ENCODE measurements around the gene STMN1. TPM values are rescaled to one million over a fixed set of nuclear protein-coding genes. Genes with fewer than 3 reads are reported as not detected.
A peak's percentile ranks its signal among the peaks of the same experiment; 100 is the strongest.

The STMN1 gene
- total and polyA plus RNA-seq, 9 of the 15 experiments (the other 6 are each of a cell fraction or from before 2014, with no cell fraction given) = 269 to 2,153 (median 595) TPM

GRCh38 chr1:25858906-25859789 lies 47.1 kb downstream of the STMN1 start, which contains the start of gene AUNIP (continued):
- no peak for TF ChIP-seq POLR3A (IDR thresholded peaks at IDR 0.05; ENCODE audit: borderline replicate concordance, extremely low read depth, insufficient read depth, insufficient read length)
- no peak for TF ChIP-seq DIDO1 (tag; IDR thresholded peaks at IDR 0.05; ENCODE audit: low read depth)
- TF ChIP-seq TAF15 (IDR thresholded peaks at IDR 0.05; ENCODE audit: low read depth, low read length) = no peak
- no peak for TF ChIP-seq ZNF77 (CRISPR knock-in tag; IDR thresholded peaks at IDR 0.05)
- TF ChIP-seq ZBTB49 (CRISPR knock-in tag; IDR thresholded peaks at IDR 0.05; ENCODE audit: borderline replicate concordance) = 0 out of 2 replicates have a peak, but pooled peaks have one; percentile 78
- peak; percentile 91 for TF ChIP-seq THRAP3 (IDR thresholded peaks at IDR 0.05; ENCODE audit: borderline replicate concordance)
- no peak for TF ChIP-seq DLX4 (CRISPR knock-in tag; IDR thresholded peaks at IDR 0.05)
- TF ChIP-seq ZFP1 (CRISPR knock-in tag; IDR thresholded peaks at IDR 0.05) = no peak
- TF ChIP-seq FOS (IDR thresholded peaks at IDR 0.05; ENCODE audit: extremely low read depth, insufficient read length) = no peak
- TF ChIP-seq MTA2 (IDR thresholded peaks at IDR 0.05; ENCODE audit: low read depth) = peak; percentile 27; the same call in 1 of the 2 replicates
- no peak for TF ChIP-seq HSF4 (CRISPR knock-in tag; IDR thresholded peaks at IDR 0.05; ENCODE audit: borderline replicate concordance)
- peak; percentile 57; the same call in 1 of the 2 replicates for TF ChIP-seq NCOA1 (IDR thresholded peaks at IDR 0.05; ENCODE audit: low read depth)
- TF ChIP-seq REST (IDR thresholded peaks at IDR 0.05; ENCODE audit: borderline replicate concordance) = 0 out of 2 replicates have a peak, but pooled peaks have one; percentile 3
- TF ChIP-seq REST (CRISPR knock-in tag; IDR thresholded peaks at IDR 0.05; ENCODE audit: low read depth) = peak; percentile 40; the same call in 1 of the 2 replicates
- 0 out of 2 replicates have a peak, but pooled peaks have one; percentile 24 for TF ChIP-seq MAFK (IDR thresholded peaks at IDR 0.05; ENCODE audit: low read length)
- TF ChIP-seq ETV6 (IDR thresholded peaks at IDR 0.05; ENCODE audit: borderline replicate concordance in 1 of 2, low read depth in 2 of 2, low read length in 1 of 2) = peak in 1 of 2 experiments; percentile 28; a peak in 1 of 4 replicates
- 0 out of 2 replicates have a peak, but pooled peaks have one; percentile 24 for TF ChIP-seq ETV6 (CRISPR knock-in tag; IDR thresholded peaks at IDR 0.05; ENCODE audit: borderline replicate concordance)
